Right lobe of liver (tissue), 4 donors: ENCODE measurements around the gene ALOX12.

ENCODE experiments used
- CTCF ChIP-seq, 4 donors: fragments of 200-600 bp in 3 of 4; fragments of 450-650 bp in 1 of 4; IDR thresholded peaks; one replicate each; pipeline versions ENCODE4 v1.5.1 to v1.8.0; 2016 to 2022; ENCODE audit warnings: antibody characterized with exemption in 4 of 4, mild to moderate bottlenecking in 2 of 4
- POLR2A ChIP-seq: fragments of 450-650 bp; IDR thresholded peaks from one replicate; pipeline ENCODE4 v1.6.1; 2017; ENCODE audit warnings: antibody characterized with exemption, mild to moderate bottlenecking
- donor health status: DM: no; HTN: no; CAD: no.
- donor health status: DM: no; HTN: no; CAD: no.
- donor health status: DM: no; HTN: yes; CAD: no.

- TF ChIP-seq CTCF (IDR thresholded peaks at IDR 0.05) (no peak), POLR2A (no peak)
These were observed 30.7 kb downstream of the ALOX12 start for GRCh38 chr17:7026471-7027115.
